ENCODE measurements around the gene RAD51B.

Gene RAD51B

GRCh38 chr14:68158640-68159039 lies 339.1 kb downstream of the RAD51B start:
- TF ChIP-seq CTCF (IDR thresholded peaks at IDR 0.05; ENCODE audit: insufficient read depth, low read depth, low read length, missing control alignments) = no peak
- no peak overlapping the region for H3K4me3 ChIP-seq (ENCODE audit: low read depth, low read length)
- no peak for DNase-seq (ENCODE audit: low read depth)

GRCh38 chr14:68159701-68160633 lies 340.4 kb downstream of the RAD51B start:
- no peak for TF ChIP-seq CTCF (IDR thresholded peaks at IDR 0.05; ENCODE audit: insufficient read depth, low read depth, low read length, missing control alignments)
- H3K4me3 ChIP-seq (ENCODE audit: low read depth, low read length) = no peak overlapping the region
- no peak for DNase-seq (ENCODE audit: low read depth)

DNA sequence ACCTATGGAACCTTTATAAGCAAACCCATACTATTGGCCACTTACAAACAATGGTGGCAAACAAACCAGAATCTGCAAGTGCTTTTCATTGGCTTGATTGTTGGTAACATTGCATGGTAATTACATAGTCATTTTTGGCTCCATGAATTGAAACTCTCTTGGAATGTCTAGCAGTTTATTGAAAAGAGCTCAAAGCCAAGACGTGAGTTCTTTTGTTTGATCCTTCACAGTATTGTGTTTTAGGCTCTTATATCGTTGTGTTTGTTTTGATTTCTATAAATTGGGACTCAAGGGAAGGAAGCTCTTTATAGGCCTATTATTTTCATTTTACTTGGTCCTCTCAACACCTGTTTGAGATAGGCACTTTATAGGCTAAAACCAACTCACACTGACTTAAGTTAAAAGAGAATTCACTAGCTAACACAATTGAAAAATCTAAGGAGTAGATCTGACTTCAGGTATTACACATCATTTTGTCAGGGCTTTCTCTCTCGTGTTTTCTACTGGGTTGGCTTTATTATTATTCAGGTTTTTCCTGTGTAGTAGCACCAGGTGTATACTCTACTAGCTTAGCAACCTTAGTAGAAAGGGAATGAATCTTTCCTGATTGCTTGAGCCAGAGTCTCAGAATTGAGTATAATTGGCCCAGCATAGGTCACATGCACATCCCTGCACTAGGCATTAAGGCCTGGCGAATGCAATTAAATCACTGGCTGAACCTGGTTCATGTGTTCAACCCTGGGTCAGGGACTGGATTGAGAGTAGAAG lies 341.4 kb downstream of the RAD51B start:
- H3K4me3 ChIP-seq (ENCODE audit: low read depth, low read length) = no peak overlapping the region
- TF ChIP-seq CTCF (IDR thresholded peaks at IDR 0.05; ENCODE audit: insufficient read depth, low read depth, low read length, missing control alignments) = no peak
- DNase-seq (ENCODE audit: low read depth) = no peak

GRCh38 chr14:68162887-68163286 lies 343.3 kb downstream of the RAD51B start:
- no peak overlapping the region for H3K4me3 ChIP-seq (ENCODE audit: low read depth, low read length)
- DNase-seq (ENCODE audit: low read depth) = no peak
- no peak for TF ChIP-seq CTCF (IDR thresholded peaks at IDR 0.05; ENCODE audit: insufficient read depth, low read depth, low read length, missing control alignments)

DNA sequence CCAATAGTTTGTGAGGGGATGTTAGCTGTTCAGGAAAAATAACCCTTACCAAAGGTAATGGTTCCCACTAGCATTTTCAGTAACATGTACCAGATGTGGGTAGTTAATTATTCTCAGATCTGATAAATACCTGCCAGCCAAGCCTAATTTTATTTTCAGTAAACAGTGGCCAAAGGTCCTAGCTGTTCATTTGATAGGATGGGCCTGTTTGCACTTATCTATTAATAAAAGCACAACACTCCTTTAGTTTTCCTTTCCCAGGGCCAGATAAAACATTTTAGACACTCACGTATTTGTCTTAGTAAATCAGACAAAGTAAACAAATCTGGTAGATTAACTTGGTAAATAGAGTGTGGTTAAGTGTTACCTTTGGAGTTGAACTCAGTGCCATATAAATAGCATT lies 345.1 kb downstream of the RAD51B start:
- no peak for TF ChIP-seq CTCF (IDR thresholded peaks at IDR 0.05; ENCODE audit: insufficient read depth, low read depth, low read length, missing control alignments)
- no peak for DNase-seq (ENCODE audit: low read depth)
- no peak overlapping the region for H3K4me3 ChIP-seq (ENCODE audit: low read depth, low read length)

GRCh38 chr14:68165274-68165843 lies 345.8 kb downstream of the RAD51B start:
- H3K4me3 ChIP-seq (ENCODE audit: low read depth, low read length) = no peak overlapping the region
- TF ChIP-seq CTCF (IDR thresholded peaks at IDR 0.05; ENCODE audit: insufficient read depth, low read depth, low read length, missing control alignments) = no peak
- DNase-seq (ENCODE audit: low read depth) = no peak

Data from GM12865 (cell line).